Immature natural killer cell (primary cell): ENCODE measurements around the gene EFCAB11. TPM values are rescaled to one million over a fixed set of nuclear protein-coding genes. Genes with fewer than 3 reads are reported as not detected.

Experiments
- DNase-seq, 3 donors: peaks; one replicate each; pipeline ENCODE4 v3.0.0; 2022; ENCODE audit warnings: mixed read lengths in 1 of 3
- H3K27ac Mint-ChIP-seq, 6 donors: one replicate each; pipeline ENCODE4 v1.8.0; 2020; ENCODE audit warnings: mixed read lengths in 6 of 6, mild to moderate bottlenecking in 5 of 6, inconsistent platforms in 4 of 6, moderate library complexity in 3 of 6
- H3K27me3 Mint-ChIP-seq, 3 donors: one replicate each; pipeline ENCODE4 v1.8.0; 2020 to 2021; ENCODE audit warnings: low read depth in 3 of 3, mild to moderate bottlenecking in 3 of 3, mixed read lengths in 3 of 3, moderate library complexity in 3 of 3, inconsistent platforms in 1 of 3
- H3K36me3 Mint-ChIP-seq, 3 donors: one replicate each; pipeline ENCODE4 v1.8.0; 2020; ENCODE audit warnings: mixed read lengths in 3 of 3, inconsistent platforms in 2 of 3, mild to moderate bottlenecking in 2 of 3
- H3K4me1 Mint-ChIP-seq, 2 donors: one replicate each; pipeline ENCODE4 v1.8.0; 2020; ENCODE audit warnings: inconsistent platforms in 2 of 2, mild to moderate bottlenecking in 2 of 2, mixed read lengths in 2 of 2, moderate library complexity in 1 of 2
- H3K4me3 Mint-ChIP-seq, 5 donors: one replicate each; pipeline ENCODE4 v1.8.0; 2020; ENCODE audit warnings: mild to moderate bottlenecking in 5 of 5, mixed read lengths in 5 of 5, inconsistent platforms in 3 of 5, moderate library complexity in 3 of 5
- H3K9me3 Mint-ChIP-seq, 6 donors: one replicate each; pipeline ENCODE4 v1.8.0; 2020; ENCODE audit warnings: mild to moderate bottlenecking in 6 of 6, mixed read lengths in 6 of 6, inconsistent platforms in 4 of 6, moderate library complexity in 3 of 6
- polyA plus RNA-seq, 3 donors: library from polyadenylated mRNA; unstranded; fragments of 300-500 nt; fragmentation: Illumina TruSeq; gene quantifications; one replicate each; pipeline ENCODE4 v1.2.3, GENCODE V29; 2021

EFCAB11 gene
- polyA plus RNA-seq, 3 donors from 2014 or later: 3.5 to 6.3 (median 6.1) TPM

GRCh38 chr14:89836830-89837469, 117.6 kb downstream of the EFCAB11 start:
- Mint-ChIP-seq H3K9me3 (no peaks in the 10 kb centered on the region), H3K27ac (no peak overlapping the region), H3K27me3 (no peaks in the 10 kb centered on the region), H3K4me3 (no peak overlapping the region), H3K36me3 (peaks cover 0 to 4% (median 0%) of the 10 kb centered on the region in 3 donors), H3K4me1 (no peaks in the 10 kb centered on the region)
- DNase-seq: no peak

GRCh38 chr14:89833661-89834060, 120.9 kb downstream of the EFCAB11 start:
- Mint-ChIP-seq H3K27me3 (peaks cover 2 to 3% (median 2%) of the 10 kb centered on the region in 3 donors), H3K27ac (no peak overlapping the region), H3K4me1 (no peaks in the 10 kb centered on the region), H3K4me3 (no peak overlapping the region), H3K9me3 (no peaks in the 10 kb centered on the region), H3K36me3 (peaks cover 0 to 4% (median 0%) of the 10 kb centered on the region in 3 donors)
- no peak for DNase-seq

GRCh38 chr14:89833120-89833532, 121.4 kb downstream of the EFCAB11 start:
- H3K36me3 Mint-ChIP-seq: peaks cover 0 to 4% (median 0%) of the 10 kb centered on the region in 3 donors
- H3K4me1 Mint-ChIP-seq: no peaks in the 10 kb centered on the region
- DNase-seq: no peak
- peaks cover 2 to 3% (median 2%) of the 10 kb centered on the region in 3 donors for H3K27me3 Mint-ChIP-seq
- H3K4me3 Mint-ChIP-seq: no peak overlapping the region
- H3K9me3 Mint-ChIP-seq: no peaks in the 10 kb centered on the region
- H3K27ac Mint-ChIP-seq: no peak overlapping the region

- Mint-ChIP-seq H3K36me3 (peaks cover 0 to 5% (median 2%) of the 10 kb centered on the region in 3 donors), H3K9me3 (peaks cover 0 to 7% (median 4%) of the 10 kb centered on the region in 6 donors), H3K4me3 (no peak overlapping the region), H3K27ac (no peak overlapping the region), H3K4me1 (no peaks in the 10 kb centered on the region), H3K27me3 (peaks cover 2 to 8% (median 5%) of the 10 kb centered on the region in 3 donors)
- no peak for DNase-seq
These were observed 125.9 kb downstream of the EFCAB11 start for GRCh38 chr14:89828471-89829165.

- Mint-ChIP-seq H3K9me3 (peaks cover 5 to 17% (median 7%) of the 10 kb centered on the region in 6 donors), H3K27me3 (peaks cover 2 to 11% (median 5%) of the 10 kb centered on the region in 3 donors), H3K4me3 (no peak overlapping the region), H3K27ac (no peak overlapping the region), H3K4me1 (no peaks in the 10 kb centered on the region), H3K36me3 (peaks cover 0 to 11% (median 10%) of the 10 kb centered on the region in 3 donors)
- DNase-seq: no peak
These were observed 127.3 kb downstream of the EFCAB11 start for GRCh38 chr14:89827265-89827664.

- no peak overlapping the region for H3K27ac Mint-ChIP-seq
- no peaks in the 10 kb centered on the region for H3K4me1 Mint-ChIP-seq
- H3K27me3 Mint-ChIP-seq: peaks cover 2 to 8% (median 5%) of the 10 kb centered on the region in 3 donors
- H3K4me3 Mint-ChIP-seq: no peak overlapping the region
- H3K36me3 Mint-ChIP-seq: peaks cover 0 to 11% (median 10%) of the 10 kb centered on the region in 3 donors
- DNase-seq: no peak
- H3K9me3 Mint-ChIP-seq: peaks cover 5 to 17% (median 7%) of the 10 kb centered on the region in 6 donors
These were observed 127.9 kb downstream of the EFCAB11 start for GRCh38 chr14:89826596-89826995.

GRCh38 chr14:89823743-89824142, 130.8 kb downstream of the EFCAB11 start:
- H3K27ac Mint-ChIP-seq: no peak overlapping the region

GRCh38 chr14:89814126-89814525, 140.4 kb downstream of the EFCAB11 start:
- Mint-ChIP-seq H3K27me3 (peaks cover 0 to 5% (median 2%) of the 10 kb centered on the region in 3 donors), H3K4me3 (no peak overlapping the region), H3K9me3 (no peaks in the 10 kb centered on the region), H3K4me1 (no peaks in the 10 kb centered on the region), H3K27ac (no peak overlapping the region), H3K36me3 (no peaks in the 10 kb centered on the region)
- DNase-seq: no peak

More at GRCh38 chr14:89823743-89824142, 130.8 kb downstream of the EFCAB11 start:
- Mint-ChIP-seq H3K9me3 (peaks cover 5 to 17% (median 7%) of the 10 kb centered on the region in 6 donors), H3K4me3 (no peak overlapping the region), H3K4me1 (no peaks in the 10 kb centered on the region), H3K27me3 (peaks cover 0 to 8% (median 3%) of the 10 kb centered on the region in 3 donors), H3K36me3 (peaks cover 0 to 11% (median 10%) of the 10 kb centered on the region in 3 donors)
- DNase-seq: no peak

- H3K4me1 Mint-ChIP-seq: no peaks in the 10 kb centered on the region
- H3K27ac Mint-ChIP-seq: no peak overlapping the region
- DNase-seq: no peak
- no peaks in the 10 kb centered on the region for H3K36me3 Mint-ChIP-seq
- H3K9me3 Mint-ChIP-seq: no peaks in the 10 kb centered on the region
- H3K27me3 Mint-ChIP-seq: peaks cover 0 to 5% (median 2%) of the 10 kb centered on the region in 3 donors
- H3K4me3 Mint-ChIP-seq: no peak overlapping the region
These were observed 140.9 kb downstream of the EFCAB11 start for GRCh38 chr14:89813617-89814031.

- H3K27ac Mint-ChIP-seq: no peak overlapping the region
- H3K4me3 Mint-ChIP-seq: no peak overlapping the region
- no peak for DNase-seq
- H3K4me1 Mint-ChIP-seq: no peaks in the 10 kb centered on the region
- H3K27me3 Mint-ChIP-seq: peaks cover 2 to 3% (median 2%) of the 10 kb centered on the region in 3 donors
- H3K36me3 Mint-ChIP-seq: no peaks in the 10 kb centered on the region
- H3K9me3 Mint-ChIP-seq: no peaks in the 10 kb centered on the region
These were observed 142.5 kb downstream of the EFCAB11 start for GRCh38 chr14:89811954-89812575.

GRCh38 chr14:89810101-89810500, 144.4 kb downstream of the EFCAB11 start:
- Mint-ChIP-seq H3K27me3 (peaks cover 0 to 3% (median 2%) of the 10 kb centered on the region in 3 donors), H3K4me3 (no peak overlapping the region), H3K27ac (no peak overlapping the region), H3K36me3 (no peaks in the 10 kb centered on the region), H3K4me1 (no peaks in the 10 kb centered on the region), H3K9me3 (no peaks in the 10 kb centered on the region)
- DNase-seq: no peak

GRCh38 chr14:89807892-89808291, 146.6 kb downstream of the EFCAB11 start:
- Mint-ChIP-seq H3K36me3 (no peaks in the 10 kb centered on the region), H3K9me3 (no peaks in the 10 kb centered on the region), H3K27me3 (peaks cover 0 to 3% (median 2%) of the 10 kb centered on the region in 3 donors), H3K4me3 (no peak overlapping the region), H3K4me1 (no peaks in the 10 kb centered on the region), H3K27ac (no peak overlapping the region)
- no peak for DNase-seq

GRCh38 chr14:89807151-89807550, 147.4 kb downstream of the EFCAB11 start:
- no peak overlapping the region for H3K27ac Mint-ChIP-seq

GRCh38 chr14:89806451-89806850, 148.1 kb downstream of the EFCAB11 start:
- no peaks in the 10 kb centered on the region for H3K4me1 Mint-ChIP-seq
- no peaks in the 10 kb centered on the region for H3K9me3 Mint-ChIP-seq
- peaks cover 0 to 3% (median 2%) of the 10 kb centered on the region in 3 donors for H3K27me3 Mint-ChIP-seq
- DNase-seq: no peak
- no peaks in the 10 kb centered on the region for H3K36me3 Mint-ChIP-seq
- H3K27ac Mint-ChIP-seq: no peak overlapping the region
- H3K4me3 Mint-ChIP-seq: no peak overlapping the region

More at GRCh38 chr14:89807151-89807550, 147.4 kb downstream of the EFCAB11 start:
- no peaks in the 10 kb centered on the region for H3K9me3 Mint-ChIP-seq
- H3K27me3 Mint-ChIP-seq: peaks cover 0 to 3% (median 2%) of the 10 kb centered on the region in 3 donors
- no peak overlapping the region for H3K4me3 Mint-ChIP-seq
- H3K4me1 Mint-ChIP-seq: no peaks in the 10 kb centered on the region
- no peak for DNase-seq
- no peaks in the 10 kb centered on the region for H3K36me3 Mint-ChIP-seq
